Activated T-helper 2 cell treated with anti-CD3 and anti-CD28 coated beads, Interferon-gamma antibody, Interleukin-2, Interleukin-4, amounts not matched to agents 10 μg/mL and 5 μg/mL and 100 μg/mL, durations not matched to agents 14 hours and 24 hours and 36 hours (primary cell): Measurements from ENCODE around the gene RECQL5. TPM values are rescaled to one million over a fixed set of nuclear protein-coding genes. Genes with fewer than 3 reads are reported as not detected.
"Not testable (repeated sequence)": the region's sequence is repeated elsewhere in the genome, so short reads cannot be mapped to it uniquely, and the experiment has no call there.

Experiments used
- DNase-seq: peaks from one replicate; pipeline ENCODE4 v3.0.0; 2021; ENCODE audit warnings: low spot score
- H3K27ac Mint-ChIP-seq: one replicate; pipeline ENCODE4 v1.8.0; 2021; ENCODE audit warnings: mixed read lengths
- H3K27me3 Mint-ChIP-seq: one replicate; pipeline ENCODE4 v1.8.0; 2021; ENCODE audit warnings: low read depth, mixed read lengths
- H3K36me3 Mint-ChIP-seq: one replicate; pipeline ENCODE4 v1.8.0; 2021; ENCODE audit warnings: low read depth, mixed read lengths
- H3K4me1 Mint-ChIP-seq: one replicate; pipeline ENCODE4 v1.8.0; 2021; ENCODE audit warnings: low read depth, mixed read lengths
- H3K4me3 Mint-ChIP-seq: one replicate; pipeline ENCODE4 v1.8.0; 2021; ENCODE audit warnings: low read depth, mild to moderate bottlenecking, moderate library complexity, mixed read lengths
- H3K9me3 Mint-ChIP-seq: one replicate; pipeline ENCODE4 v1.8.0; 2021; ENCODE audit warnings: mixed read lengths
- intact Hi-C: fragments of 100-400 bp; cut with micrococcal nuclease; formaldehyde crosslinking; loops from one replicate; pipeline ENCODE4 v1.15.1; 2023
- total RNA-seq: library from RNA; stranded (reverse); gene quantifications from 2 replicates; pipeline ENCODE4 v1.2.3, GENCODE V29; 2022

Gene RECQL5
- total RNA-seq, 1 donor from 2014 or later: 33.3 TPM

DNA sequence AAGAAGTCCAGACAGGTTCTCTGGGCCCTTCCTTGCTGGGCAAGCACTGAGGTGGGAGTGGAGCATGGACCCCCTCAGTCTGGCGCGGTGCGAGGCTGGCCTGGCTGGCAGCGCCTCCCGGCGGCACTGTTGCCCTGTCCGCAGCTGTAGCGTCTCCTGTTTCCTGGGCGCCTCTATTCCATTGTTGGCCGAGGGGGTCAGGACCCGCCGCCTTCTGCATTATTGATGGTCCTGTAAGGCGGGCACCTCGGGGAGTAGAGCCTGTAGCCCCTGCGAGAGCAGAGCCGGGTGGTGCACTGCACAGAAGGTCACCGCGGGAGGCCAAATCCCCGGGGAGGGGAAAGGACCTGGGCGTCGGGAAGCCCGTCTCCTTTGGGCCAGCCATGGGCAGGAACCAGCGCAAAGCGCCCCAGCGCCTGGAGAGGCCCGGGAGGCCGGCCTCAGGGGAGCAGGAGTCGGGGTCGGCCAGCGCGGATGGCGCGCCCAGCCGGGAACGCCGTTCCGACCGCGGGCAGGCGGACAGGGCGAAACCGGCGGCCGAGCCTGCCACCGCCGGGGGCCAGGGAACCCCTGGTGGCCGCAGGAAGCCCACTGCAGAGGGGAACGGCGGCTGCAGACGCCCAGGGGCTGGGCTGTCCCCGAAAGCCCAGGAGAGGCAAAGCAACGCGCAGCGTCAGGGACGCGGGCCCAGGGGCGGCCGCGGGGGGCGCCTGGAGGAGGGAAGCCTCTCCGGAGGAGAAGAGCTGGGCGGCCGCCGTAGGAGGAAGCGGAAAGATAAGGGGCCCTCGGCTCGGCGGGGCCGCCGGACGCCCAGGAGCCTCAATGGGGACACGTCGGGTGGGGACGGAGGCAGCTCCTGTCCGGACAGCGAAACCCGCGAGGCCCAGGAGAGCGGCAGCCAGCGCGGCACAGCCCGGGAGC lies 79.0 kb downstream of the RECQL5 start, which contains the start of gene MYO15B:
Gene MYO15B (plus strand): TSS at position 126 of the 921 bp plus-strand sequence. CDS start 258 bp downstream, at position 384.
- no peaks in the 10 kb centered on the region for H3K9me3 Mint-ChIP-seq
- no peaks in the 10 kb centered on the region for H3K36me3 Mint-ChIP-seq
- peaks cover 2% of the 10 kb centered on the region for H3K4me1 Mint-ChIP-seq
- intact Hi-C loops: loop anchor here (2.0 to 10.0 kb wide), 3 partner anchors 63 to 323 kb away; partner anchors contain the start of genes GGA3, LLGL2 and MRPS7
- H3K27ac Mint-ChIP-seq: no peak within 1 kb of the TSS
- peak within 1 kb of the TSS; percentile 45 for H3K4me3 Mint-ChIP-seq
- DNase-seq: peak; percentile 44
- H3K27me3 Mint-ChIP-seq: peaks cover 22% of the 10 kb centered on the region

- DNase-seq: no peak
- Mint-ChIP-seq H3K27ac (no peak overlapping the region), H3K4me1 (peaks cover 11% of the 10 kb centered on the region), H3K4me3 (no peak overlapping the region), H3K36me3 (no peaks in the 10 kb centered on the region), H3K9me3 (no peaks in the 10 kb centered on the region), H3K27me3 (peaks cover 26% of the 10 kb centered on the region)
- intact Hi-C loops: loop anchor here (5.0 to 10.0 kb wide), 2 partner anchors 162 to 320 kb away; partner anchors contain the start of genes GGA3 and MRPS7
Observed at GRCh38 chr17:75584849-75585175, 82.1 kb downstream of the RECQL5 start.

GRCh38 chr17:75583197-75583596 lies 83.8 kb downstream of the RECQL5 start:
- intact Hi-C loops: loop anchor here (10.0 kb wide), 1 partner anchor 318 kb away; the partner anchor contains the start of genes GGA3 and MRPS7
- not testable (repeated sequence) for H3K27ac Mint-ChIP-seq, DNase-seq, H3K9me3 Mint-ChIP-seq, H3K4me3 Mint-ChIP-seq, H3K36me3 Mint-ChIP-seq
- Mint-ChIP-seq H3K27me3 (peaks cover 26% of the 10 kb centered on the region), H3K4me1 (peaks cover 11% of the 10 kb centered on the region)

GRCh38 chr17:75581121-75581725 lies 85.7 kb downstream of the RECQL5 start:
- not testable (repeated sequence) for H3K36me3 Mint-ChIP-seq, H3K27ac Mint-ChIP-seq, H3K4me1 Mint-ChIP-seq, H3K9me3 Mint-ChIP-seq
- peaks cover 15% of the 10 kb centered on the region for H3K27me3 Mint-ChIP-seq
- intact Hi-C loops: loop anchor here (10.0 kb wide), 1 partner anchor 316 kb away; the partner anchor contains the start of genes GGA3 and MRPS7
- peak overlapping the region; percentile 77 for H3K4me3 Mint-ChIP-seq
- peak; percentile 44 for DNase-seq

Other genes starting within 250 kb of the RECQL5 start
- 71.1 and 79.3 TPM in 2 replicates for gene TMEM94, start 210.5 kb downstream of the RECQL5 start, total RNA-seq
- 2.2 and 2.3 TPM in 2 replicates for gene CASKIN2, start 151.6 kb downstream of the RECQL5 start, total RNA-seq
- 74.6 and 78.2 TPM in 2 replicates for gene TSEN54, start 150.6 kb downstream of the RECQL5 start, total RNA-seq
- gene LLGL2, start 141.5 kb downstream of the RECQL5 start, total RNA-seq: 12.1 and 13.5 TPM in 2 replicates
- 33.9 and 34.8 TPM in 2 replicates for gene MYO15B, start 79.4 kb downstream of the RECQL5 start, total RNA-seq
- gene SMIM5, start 33.7 kb downstream of the RECQL5 start, total RNA-seq: 0.09 and 0.16 TPM in 2 replicates
- 97.6 and 101 TPM in 2 replicates for gene SAP30BP, start 184 bp upstream of the RECQL5 start, total RNA-seq
- 1.3 and 2.0 TPM in 2 replicates for gene ITGB4, start 54.3 kb upstream of the RECQL5 start, total RNA-seq
- gene GALK1, start 98.0 kb upstream of the RECQL5 start, total RNA-seq: 55.4 and 63.7 TPM in 2 replicates
- 26.8 and 30.1 TPM in 2 replicates for gene UNK, start 117.7 kb upstream of the RECQL5 start, total RNA-seq
- 165 and 175 TPM in 2 replicates for gene UNC13D, start 177.2 kb upstream of the RECQL5 start, total RNA-seq
- gene WBP2, start 188.2 kb upstream of the RECQL5 start, total RNA-seq: 79.3 and 80.7 TPM in 2 replicates
- 22.5 and 24.5 TPM in 2 replicates for gene TRIM47, start 211.4 kb upstream of the RECQL5 start, total RNA-seq
- gene TRIM65, start 229.8 kb upstream of the RECQL5 start, total RNA-seq: 42.8 and 45.6 TPM in 2 replicates
- 127 and 139 TPM in 2 replicates for gene MRPL38, start 237.7 kb upstream of the RECQL5 start, total RNA-seq